GM12878 (cell line): ENCODE data around the gene MAML3. TPM values are rescaled to one million over a fixed set of nuclear protein-coding genes. Genes with fewer than 3 reads are reported as not detected.

Experiments used
- ATAC-seq: fragments of 200-7000 bp; cut with Tn5 transposase; 3 replicates; pipeline ENCODE4 v1.9.1; 2020; ENCODE audit warnings: mild to moderate bottlenecking, moderate library complexity
- BruUV-seq: library from RNA; stranded (reverse); fragments of 400-500 nt; replicated peaks from 2 replicates; lab custom pipeline; 2021; lab: Mats Ljungman, UMichigan
- CTCF ChIA-PET: fragments of 300-600 bp; sonication (Branson Sonifier 250); formaldehyde crosslinking; extraction: SDS; loops from one replicate; lab custom pipeline; 2021; ENCODE audit warnings: inconsistent platforms; lab: Yijun Ruan, JAX
- POLR2A ChIA-PET: fragments of 350-600 bp; formaldehyde crosslinking; extraction: SDS; loops from one replicate; lab custom pipeline; 2021; ENCODE audit warnings: inconsistent platforms; lab: Charles Lee
- RAD21 ChIA-PET: fragments of 300-600 bp; sonication (Branson Sonifier 250); formaldehyde crosslinking; loops from one replicate; lab custom pipeline; 2023; ENCODE audit warnings: antibody characterized with exemption; ENCODE audit not compliant: unreplicated experiment; lab: Charles Lee
- SMC1A ChIA-PET: fragments of 300-600 bp; sonication (Branson Sonifier 250); formaldehyde crosslinking; loops from one replicate; lab custom pipeline; 2023; ENCODE audit not compliant: unreplicated experiment, uncharacterized antibody; lab: Charles Lee
- DNase-seq: peaks from one replicate; pipeline ENCODE4 v3.0.0-alpha.2; 2011; ENCODE audit warnings: low read depth, low spot score
- FAIRE-seq: peaks from 3 replicates; lab custom pipeline; 2011; peaks lifted over from hg19 to GRCh38; lab: Jason Lieb, UNC
- H2AFZ ChIP-seq: 2 replicates; pipeline ENCODE4 v1.6.0; 2011; ENCODE audit warnings: low read depth, low read length, control low read depth; ENCODE audit not compliant: control insufficient read depth
- H3K27ac ChIP-seq: 2 replicates; pipeline ENCODE4 v1.5.1; 2011; ENCODE audit warnings: control low read depth; ENCODE audit not compliant: control insufficient read depth, insufficient read depth
- H3K27me3 ChIP-seq, 2 experiments: replicated peaks in 1 of 2; 2 replicates each; pipeline versions ENCODE4 v1.6.0 to v1.6.1; 2011; ENCODE audit warnings: low read length in 1 of 2; ENCODE audit not compliant: control insufficient read depth in 2 of 2, insufficient read depth in 2 of 2
- H3K36me3 ChIP-seq, 2 experiments: 2 replicates each; pipeline ENCODE4 v1.5.1; 2011; ENCODE audit warnings: low read length in 1 of 2; ENCODE audit not compliant: control insufficient read depth in 2 of 2, insufficient read depth in 2 of 2
- H3K4me1 ChIP-seq: 2 replicates; pipeline ENCODE4 v1.6.1; 2011; ENCODE audit warnings: mild to moderate bottlenecking, low read length, moderate library complexity, mixed read lengths; ENCODE audit not compliant: control insufficient read depth, insufficient read depth
- H3K4me2 ChIP-seq: 2 replicates; pipeline ENCODE4 v1.6.0; 2011; ENCODE audit warnings: control low read depth; ENCODE audit not compliant: control insufficient read depth, insufficient read depth
- H3K4me3 ChIP-seq: fragments of 200-600 bp; sonication (generic); 2 replicates; pipeline ENCODE4 v1.5.1; 2016
- H3K79me2 ChIP-seq: 2 replicates; pipeline ENCODE4 v1.6.0; 2011; ENCODE audit warnings: low read length; ENCODE audit not compliant: control insufficient read depth, insufficient read depth
- H3K9ac ChIP-seq: 2 replicates; pipeline ENCODE4 v1.8.0; 2011; ENCODE audit warnings: low read length, control low read depth, mixed read lengths; ENCODE audit not compliant: control insufficient read depth, insufficient read depth
- H3K9me3 ChIP-seq: replicated peaks from 3 replicates; pipeline ENCODE4 v1.5.1; 2011; ENCODE audit warnings: mild to moderate bottlenecking, low read length; ENCODE audit not compliant: control insufficient read depth, insufficient read depth
- H4K20me1 ChIP-seq: 2 replicates; pipeline ENCODE4 v1.6.0; 2011; ENCODE audit not compliant: control insufficient read depth, insufficient read depth
- CEBPB ChIP-seq, 2 experiments: fragments of 150-350 bp in 1 of 2; IDR thresholded peaks; 2 replicates each; pipeline ENCODE4 v1.6.1; 2012 to 2014; ENCODE audit warnings: low read depth in 2 of 2, low read length in 2 of 2, borderline replicate concordance in 1 of 2, inconsistent platforms in 1 of 2
- EED ChIP-seq: sonication (generic); IDR thresholded peaks from 2 replicates; pipeline ENCODE4 v1.6.1; 2016; ENCODE audit warnings: antibody characterized with exemption, low read depth
- ELK1 ChIP-seq: IDR thresholded peaks from 2 replicates; pipeline ENCODE4 v1.6.1; 2012; ENCODE audit warnings: low read depth, low read length, improper control_type of control experiment
- GATAD2B ChIP-seq: fragments of 450-650 bp; conservative IDR thresholded peaks from 2 replicates; pipeline ENCODE4 v1.6.1; 2017; ENCODE audit warnings: low read depth, mild to moderate bottlenecking, moderate library complexity
- HSF1 ChIP-seq: fragments of 150-350 bp; IDR thresholded peaks from 2 replicates; pipeline ENCODE4 v1.6.1; 2014; ENCODE audit warnings: mild to moderate bottlenecking, low read depth, low read length
- SMAD5 ChIP-seq: IDR thresholded peaks from 2 replicates; pipeline ENCODE4 v1.6.1; 2016; ENCODE audit warnings: antibody characterized with exemption, low read depth
- SUPT20H ChIP-seq: IDR thresholded peaks from 2 replicates; pipeline ENCODE4 v1.6.1; 2011; ENCODE audit warnings: low read depth, mild to moderate bottlenecking, low read length, moderate library complexity, borderline replicate concordance; ENCODE audit not compliant: control insufficient read depth
- TAF1 ChIP-seq: IDR thresholded peaks from 2 replicates; pipeline ENCODE4 v1.6.1; 2011; ENCODE audit warnings: mild to moderate bottlenecking, low read depth, low read length, borderline replicate concordance
- YY1 ChIP-seq: IDR thresholded peaks from 2 replicates; pipeline ENCODE4 v1.6.1; 2011; ENCODE audit warnings: low read depth, mild to moderate bottlenecking, low read length
- ZSCAN29 ChIP-seq: fragments of 450-650 bp; IDR thresholded peaks from 2 replicates; pipeline ENCODE4 v1.6.1; 2017; ENCODE audit warnings: mild to moderate bottlenecking, moderate library complexity
- whole genome bisulfite sequencing: methylation state at CpG from one replicate; pipeline ENCODE4 v1.1.6; 2016; ENCODE audit warnings: low lambda C conversion rate; ENCODE audit not compliant: insufficient replicate concordance, insufficient coverage; ENCODE audit errors: missing lambda C conversion rate; 5-methylcytosine and 5-hydroxymethylcytosine counted together
- in situ Hi-C: fragments of 300-500 bp; cut with MboI; formaldehyde crosslinking; loops from 9 replicates; pipeline ENCODE4 v1.14.3; 2018; ENCODE audit warnings: mixed read lengths
- intact Hi-C: fragments of 100-400 bp; cut with micrococcal nuclease; formaldehyde crosslinking; loops from one replicate; pipeline ENCODE4 v1.14.2; 2022; ENCODE audit not compliant: unreplicated experiment
- polyA plus RNA-seq, 11 experiments: library from polyadenylated mRNA; depleted of rRNA in 4 of 11; unstranded in 6 of 11; stranded (reverse) in 5 of 11; fragments of >200 nt; fragmentation: Nextera tagmentation in 4 of 11; fragmentation: Illumina TruSeq in 1 of 11; extraction: Ambion mirVana in 4 of 11; extraction: Trizol in 1 of 11; gene quantifications; 1 replicate in 1 of 11; 2 replicates in 10 of 11; pipeline versions ENCODE4 v1.2.1 to v1.2.3, GENCODE V29; 2011 to 2016; ENCODE audit warnings: inconsistent platforms in 2 of 11, missing spikeins in 2 of 11, low read depth in 1 of 11
- total RNA-seq, 4 experiments: library from RNA; depleted of rRNA in 3 of 4; stranded (reverse); fragments of >200 nt in 3 of 4; fragmentation: Illumina TruSeq in 1 of 4; extraction: Trizol in 1 of 4; gene quantifications; 2 replicates each; pipeline versions ENCODE4 v1.2.1 to v1.2.3, GENCODE V29; 2013 to 2021
- TF ChIP-seq, protein P1 (sequence below): fragments of 450-650 bp; IDR thresholded peaks from 2 replicates; pipeline ENCODE4 v1.6.1; 2017; ENCODE audit warnings: borderline replicate concordance

MAML3 gene
- total and polyA plus RNA-seq, 10 of the 15 experiments (the other 5 are each of a cell fraction or from before 2014, with no cell fraction given): under 0.01 to 0.53 (median 0.06) TPM; not detected in 2

GRCh38 chr4:139851639-139852038 lies 302.3 kb downstream of the MAML3 start:
- DNase-seq (no peak), FAIRE-seq (no peak), ATAC-seq (no peak)
- intact Hi-C loops: no loop called here
- Histone ChIP-seq H3K9ac (no peak overlapping the region), H3K4me1 (no peaks in the 10 kb centered on the region), H3K27me3 (peaks cover 4 to 8% of the 10 kb centered on the region in 2 experiments; a peak in 3 of 4 replicates), H3K4me3 (no peak overlapping the region), H3K9me3 (no peaks in the 10 kb centered on the region), H3K27ac (no peak overlapping the region), H3K79me2 (no peaks in the 10 kb centered on the region), H3K4me2 (no peak overlapping the region), H3K36me3 (no peaks in the 10 kb centered on the region), H4K20me1 (no peaks in the 10 kb centered on the region), H2AFZ (no peak overlapping the region)
- in situ Hi-C loops: no loop called here
- 56% methylated on average over 4 of the region's 4 CpGs for WGBS
- SMC1A ChIA-PET: interaction anchor here (0.6 kb wide), 1 partner anchor 343 kb away, joined by 3 read pairs; no protein-coding TSS in a partner anchor
- no peak for TF ChIP-seq TAF1
- TF ChIP-seq GATAD2B: no peak
- TF ChIP-seq ZSCAN29: no peak
- TF ChIP-seq EED: no peak
- no peak for TF ChIP-seq CEBPB (IDR thresholded peaks at IDR 0.05; ENCODE audit: borderline replicate concordance in 1 of 2, low read depth in 2 of 2, low read length in 2 of 2)
- TF ChIP-seq SUPT20H: no peak
- no peak for TF ChIP-seq YY1
- POLR2A ChIA-PET: no interaction called here
- BruUV-seq: no TSS peak
- CTCF ChIA-PET: no interaction called here
- RAD21 ChIA-PET: no interaction called here

- ChIA-PET SMC1A (interaction anchor here (0.6 kb wide), 1 partner anchor 343 kb away, joined by 3 read pairs; no protein-coding TSS in a partner anchor), POLR2A (no interaction called here), RAD21 (no interaction called here), CTCF (no interaction called here)
- Histone ChIP-seq H3K36me3 (no peaks in the 10 kb centered on the region), H3K27me3 (peaks cover 4 to 6% of the 10 kb centered on the region in 2 experiments; a peak in 3 of 4 replicates), H4K20me1 (no peaks in the 10 kb centered on the region), H2AFZ (no peak overlapping the region), H3K4me1 (no peaks in the 10 kb centered on the region), H3K4me3 (no peak overlapping the region), H3K79me2 (no peaks in the 10 kb centered on the region), H3K27ac (no peak overlapping the region), H3K4me2 (no peak overlapping the region), H3K9me3 (no peaks in the 10 kb centered on the region), H3K9ac (no peak overlapping the region)
- BruUV-seq: no TSS peak
- no peak for DNase-seq
- 2% methylated on average over 2 of the region's 2 CpGs for WGBS
- intact Hi-C loops: no loop called here
- ATAC-seq: no peak
- no peak for FAIRE-seq
- in situ Hi-C loops: no loop called here
- TF ChIP-seq HSF1 (no peak), ELK1 (no peak), SMAD5 (no peak)
- TF ChIP-seq, protein P1, sequence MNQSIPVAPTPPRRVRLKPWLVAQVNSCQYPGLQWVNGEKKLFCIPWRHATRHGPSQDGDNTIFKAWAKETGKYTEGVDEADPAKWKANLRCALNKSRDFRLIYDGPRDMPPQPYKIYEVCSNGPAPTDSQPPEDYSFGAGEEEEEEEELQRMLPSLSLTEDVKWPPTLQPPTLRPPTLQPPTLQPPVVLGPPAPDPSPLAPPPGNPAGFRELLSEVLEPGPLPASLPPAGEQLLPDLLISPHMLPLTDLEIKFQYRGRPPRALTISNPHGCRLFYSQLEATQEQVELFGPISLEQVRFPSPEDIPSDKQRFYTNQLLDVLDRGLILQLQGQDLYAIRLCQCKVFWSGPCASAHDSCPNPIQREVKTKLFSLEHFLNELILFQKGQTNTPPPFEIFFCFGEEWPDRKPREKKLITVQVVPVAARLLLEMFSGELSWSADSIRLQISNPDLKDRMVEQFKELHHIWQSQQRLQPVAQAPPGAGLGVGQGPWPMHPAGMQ: no peak
Measured at GRCh38 chr4:139851133-139851532, 302.9 kb downstream of the MAML3 start.
